ENCODE measurements around the gene RBMS3. TPM values are rescaled to one million over a fixed set of nuclear protein-coding genes. Genes with fewer than 3 reads are reported as not detected.

Gene RBMS3
- total RNA-seq, 1 donor from 2014 or later: 3.4 TPM

GRCh38 chr3:29398787-29399186, 117.9 kb downstream of the RBMS3 start:
- Histone ChIP-seq H3K27me3 (ENCODE audit: control insufficient read depth, insufficient read depth, low read length) (no peaks in the 10 kb centered on the region), H3K4me3 (ENCODE audit: low read depth, low read length) (no peak overlapping the region), H3K36me3 (ENCODE audit: control insufficient read depth, insufficient read depth, low read length) (no peaks in the 10 kb centered on the region)
- DNase-seq (ENCODE audit: low read depth): no peak
- TF ChIP-seq CTCF (IDR thresholded peaks at IDR 0.05; ENCODE audit: insufficient read depth, low read length, severe bottlenecking): no peak
- FAIRE-seq: no peak

- no peak for FAIRE-seq
- Histone ChIP-seq H3K4me3 (ENCODE audit: low read depth, low read length) (no peak overlapping the region), H3K36me3 (ENCODE audit: control insufficient read depth, insufficient read depth, low read length) (no peaks in the 10 kb centered on the region), H3K27me3 (ENCODE audit: control insufficient read depth, insufficient read depth, low read length) (no peaks in the 10 kb centered on the region)
- TF ChIP-seq CTCF (IDR thresholded peaks at IDR 0.05; ENCODE audit: insufficient read depth, low read length, severe bottlenecking): no peak
- no peak for DNase-seq (ENCODE audit: low read depth)
Measured at GRCh38 chr3:29406291-29406832, 125.5 kb downstream of the RBMS3 start.

- Histone ChIP-seq H3K36me3 (ENCODE audit: control insufficient read depth, insufficient read depth, low read length) (no peaks in the 10 kb centered on the region), H3K27me3 (ENCODE audit: control insufficient read depth, insufficient read depth, low read length) (no peaks in the 10 kb centered on the region), H3K4me3 (ENCODE audit: low read depth, low read length) (no peak overlapping the region)
- DNase-seq (ENCODE audit: low read depth) (no peak), FAIRE-seq (no peak)
- TF ChIP-seq CTCF (IDR thresholded peaks at IDR 0.05; ENCODE audit: insufficient read depth, low read length, severe bottlenecking): no peak
Measured at GRCh38 chr3:29408676-29409075, 127.8 kb downstream of the RBMS3 start.

GRCh38 chr3:29409409-29409808, 128.5 kb downstream of the RBMS3 start:
- FAIRE-seq: no peak
- Histone ChIP-seq H3K27me3 (ENCODE audit: control insufficient read depth, insufficient read depth, low read length) (no peaks in the 10 kb centered on the region), H3K4me3 (ENCODE audit: low read depth, low read length) (no peak overlapping the region), H3K36me3 (ENCODE audit: control insufficient read depth, insufficient read depth, low read length) (no peaks in the 10 kb centered on the region)
- DNase-seq (ENCODE audit: low read depth): no peak
- no peak for TF ChIP-seq CTCF (IDR thresholded peaks at IDR 0.05; ENCODE audit: insufficient read depth, low read length, severe bottlenecking)

GRCh38 chr3:29410220-29410619, 129.3 kb downstream of the RBMS3 start:
- Histone ChIP-seq H3K27me3 (ENCODE audit: control insufficient read depth, insufficient read depth, low read length) (no peaks in the 10 kb centered on the region), H3K36me3 (ENCODE audit: control insufficient read depth, insufficient read depth, low read length) (no peaks in the 10 kb centered on the region), H3K4me3 (ENCODE audit: low read depth, low read length) (no peak overlapping the region)
- no peak for TF ChIP-seq CTCF (IDR thresholded peaks at IDR 0.05; ENCODE audit: insufficient read depth, low read length, severe bottlenecking)
- FAIRE-seq (no peak), DNase-seq (ENCODE audit: low read depth) (peak; percentile 85)

Data from bronchial epithelial cell (primary cell).